NCI-H2107 (cell line): ENCODE results near the gene KRTAP2-4.
"Not testable (repeated sequence)": the region's sequence is repeated elsewhere in the genome, so short reads cannot be mapped to it uniquely, and the experiment has no call there.

ENCODE experiments used
- DNase-seq: peaks from one replicate; lab custom pipeline; 2025; lab: John Stamatoyannopoulos, UW

The KRTAP2-4 gene

GRCh38 chr17:41065829-41066624 is at the start of gene KRTAP2-4:
KRTAP2-4 (minus strand) TSS chr17:41065879; CDS start chr17:41065845, 34 bp downstream.
- DNase-seq: no peak

GRCh38 chr17:41111151-41111885 is 45.6 kb upstream of the KRTAP2-4 start:
- no peak for DNase-seq

GRCh38 chr17:41108728-41109386 is 43.2 kb upstream of the KRTAP2-4 start:
- not testable (repeated sequence) for DNase-seq

- no peak for DNase-seq
These were observed 42.3 kb upstream of the KRTAP2-4 start for GRCh38 chr17:41107941-41108450.

GRCh38 chr17:41105347-41105746 is 39.7 kb upstream of the KRTAP2-4 start, which contains the start of gene KRTAP4-9:
KRTAP4-9 (plus strand) TSS chr17:41105389; CDS start chr17:41105389, 0 bp downstream.
- DNase-seq: not testable (repeated sequence)

- DNase-seq: not testable (repeated sequence)
These were observed 38.8 kb upstream of the KRTAP2-4 start for GRCh38 chr17:41104386-41105038.

GRCh38 chr17:41103896-41104295 is 38.2 kb upstream of the KRTAP2-4 start:
- no peak for DNase-seq

GRCh38 chr17:41101586-41102259 is 36.0 kb upstream of the KRTAP2-4 start, which contains the start of gene KRTAP4-16:
KRTAP4-16 (minus strand) TSS chr17:41102209; CDS start chr17:41102209, 0 bp downstream.
- no peak for DNase-seq

- DNase-seq: not testable (repeated sequence)
These were observed 34.2 kb upstream of the KRTAP2-4 start for GRCh38 chr17:41099682-41100480.

GRCh38 chr17:41098481-41098880 is 32.8 kb upstream of the KRTAP2-4 start:
- DNase-seq: no peak

- no peak for DNase-seq
These were observed 32.4 kb upstream of the KRTAP2-4 start, which contains the start of gene KRTAP4-8 for GRCh38 chr17:41098042-41098441. KRTAP4-8 (minus strand) TSS chr17:41098142; CDS start chr17:41098084, 58 bp downstream.

- no peak for DNase-seq
These were observed 30.4 kb upstream of the KRTAP2-4 start for GRCh38 chr17:41096055-41096454.

- not testable (repeated sequence) for DNase-seq
These were observed 23.2 kb upstream of the KRTAP2-4 start for GRCh38 chr17:41088760-41089352.

- not testable (repeated sequence) for DNase-seq
These were observed 18.6 kb upstream of the KRTAP2-4 start, which contains the start of gene KRTAP4-7 for GRCh38 chr17:41084100-41084856. KRTAP4-7 (plus strand) TSS chr17:41084150; CDS start chr17:41084207, 57 bp downstream.

GRCh38 chr17:41083427-41083826 is 17.7 kb upstream of the KRTAP2-4 start:
- not testable (repeated sequence) for DNase-seq

GRCh38 chr17:41082626-41083025 is 16.9 kb upstream of the KRTAP2-4 start:
- DNase-seq: no peak

- no peak for DNase-seq
These were observed 11.1 kb upstream of the KRTAP2-4 start for GRCh38 chr17:41076788-41077187.

- DNase-seq: no peak
These were observed 8.0 kb upstream of the KRTAP2-4 start for GRCh38 chr17:41073676-41074075.
